IPS DF 6.9 (cell line): ENCODE data around the gene ZNRD2.
"Not testable (repeated sequence)": the region's sequence is repeated elsewhere in the genome, so short reads cannot be mapped to it uniquely, and the experiment has no call there.

ENCODE experiments used
- DNase-seq: peaks from one replicate; pipeline ENCODE4 v3.0.0-alpha.2; 2013; ENCODE audit warnings: low read depth, low spot score
- H3K27ac ChIP-seq: one replicate; pipeline ENCODE4 v1.5.1; 2013; ENCODE audit warnings: low read length, control low read depth
- H3K27me3 ChIP-seq: 2 replicates; pipeline ENCODE4 v1.6.1; 2013; ENCODE audit warnings: mild to moderate bottlenecking, low read length; ENCODE audit not compliant: control insufficient read depth, insufficient read depth
- H3K36me3 ChIP-seq: 2 replicates; pipeline ENCODE4 v1.6.1; 2013; ENCODE audit warnings: low read length; ENCODE audit not compliant: control insufficient read depth, insufficient read depth
- H3K4me1 ChIP-seq: 2 replicates; pipeline ENCODE4 v1.6.1; 2013; ENCODE audit warnings: low read length; ENCODE audit not compliant: control insufficient read depth, insufficient read depth
- H3K4me3 ChIP-seq: 2 replicates; pipeline ENCODE4 v1.5.1; 2013; ENCODE audit warnings: mild to moderate bottlenecking, low read length
- H3K9me3 ChIP-seq: 2 replicates; pipeline ENCODE4 v1.6.1; 2013; ENCODE audit warnings: low read length, inconsistent platforms; ENCODE audit not compliant: control insufficient read depth, insufficient read depth
- WGBS: extraction: QIAGEN DNeasy Blood & Tissue Kit; methylation state at CpG from one replicate; pipeline ENCODE4 v1.1.7; 2013; ENCODE audit warnings: mixed read lengths, missing lambda C conversion rate; ENCODE audit not compliant: insufficient read length, insufficient coverage; 5-methylcytosine and 5-hydroxymethylcytosine counted together

The ZNRD2 gene

DNA sequence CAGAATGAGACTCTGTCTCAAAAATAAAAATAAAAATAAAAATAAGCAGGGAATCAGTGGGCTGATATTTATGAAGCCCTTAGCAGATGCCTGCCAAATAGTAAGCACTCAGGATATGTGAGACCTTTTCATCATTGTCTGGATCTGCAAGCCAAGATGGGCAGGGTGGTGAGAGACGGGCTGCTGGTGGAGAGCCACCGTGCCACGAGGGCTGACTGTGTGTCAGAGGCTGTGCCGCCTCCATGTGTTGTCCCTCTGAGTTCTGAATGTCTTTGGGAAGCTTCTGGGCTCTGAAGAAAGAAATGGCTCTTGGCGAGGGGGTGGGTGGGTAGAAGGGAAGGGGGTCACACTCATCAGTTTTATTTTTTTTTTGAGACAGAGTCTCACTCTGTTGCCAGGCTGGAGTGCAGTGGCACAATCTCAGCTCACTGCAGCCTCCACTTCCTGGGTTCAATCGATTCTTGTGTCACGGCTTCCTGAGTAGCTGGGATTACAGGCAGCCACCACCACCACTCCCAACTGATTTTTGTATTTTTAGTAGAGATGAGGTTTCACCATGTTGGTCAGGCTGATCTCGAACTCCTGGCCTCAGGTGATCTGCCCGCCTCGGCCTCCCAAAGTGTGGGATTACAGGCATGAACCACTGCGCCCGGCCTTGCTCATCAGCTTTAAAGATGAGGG, 5.3 kb upstream of the ZNRD2 start:
- WGBS = no CpG with 5 or more reads among the region's 12 CpGs
- H3K4me3 ChIP-seq, H3K36me3 ChIP-seq, DNase-seq, H3K4me1 ChIP-seq, H3K27me3 ChIP-seq, H3K9me3 ChIP-seq, H3K27ac ChIP-seq: not testable (repeated sequence)

DNA sequence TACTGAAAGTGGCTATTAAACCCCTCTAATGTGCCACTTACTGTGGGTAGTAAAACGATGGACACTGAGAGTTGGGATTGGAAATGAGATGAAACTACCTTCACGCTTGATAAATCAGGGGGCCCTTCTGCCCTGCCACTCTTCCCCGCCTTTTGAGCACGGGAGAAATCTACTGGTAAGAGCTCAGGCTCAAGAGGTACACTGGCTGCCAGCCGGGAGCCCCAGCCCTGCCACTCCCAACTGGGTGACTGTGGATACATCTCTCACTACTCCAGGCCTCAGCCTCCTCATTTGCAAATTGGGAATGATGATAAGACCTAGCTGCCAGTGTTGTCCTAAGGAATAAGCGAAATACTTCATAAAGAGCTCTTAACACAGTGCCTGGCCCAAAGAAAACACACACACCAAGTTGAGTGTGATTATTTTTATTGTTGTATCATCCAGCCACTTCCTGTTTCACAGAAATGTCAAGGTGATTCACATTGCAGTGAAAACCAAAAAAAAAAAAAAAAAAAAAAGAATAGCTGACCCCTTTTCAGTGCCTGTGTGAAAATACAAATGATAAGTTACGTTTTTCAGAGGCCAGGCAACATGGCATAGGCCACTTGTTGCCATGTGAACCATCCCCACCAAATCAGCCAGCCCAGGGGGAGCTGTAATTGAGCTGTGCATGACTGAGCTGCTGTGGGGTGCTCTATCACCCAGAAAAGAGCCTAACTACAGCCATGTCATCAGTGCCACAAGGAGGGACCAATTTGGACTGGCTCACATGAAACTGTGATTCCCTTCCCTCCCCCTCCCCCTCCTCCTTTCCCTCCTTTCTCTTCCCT, 4.4 kb upstream of the ZNRD2 start:
- Histone ChIP-seq H3K27ac (no peak overlapping the region), H3K4me1 (peaks cover 3% of the 10 kb centered on the region), H3K4me3 (no peak overlapping the region), H3K27me3 (no peaks in the 10 kb centered on the region), H3K36me3 (no peaks in the 10 kb centered on the region), H3K9me3 (no peaks in the 10 kb centered on the region)
- DNase-seq = no peak
- WGBS = no CpG with 5 or more reads among the region's 7 CpGs

DNA sequence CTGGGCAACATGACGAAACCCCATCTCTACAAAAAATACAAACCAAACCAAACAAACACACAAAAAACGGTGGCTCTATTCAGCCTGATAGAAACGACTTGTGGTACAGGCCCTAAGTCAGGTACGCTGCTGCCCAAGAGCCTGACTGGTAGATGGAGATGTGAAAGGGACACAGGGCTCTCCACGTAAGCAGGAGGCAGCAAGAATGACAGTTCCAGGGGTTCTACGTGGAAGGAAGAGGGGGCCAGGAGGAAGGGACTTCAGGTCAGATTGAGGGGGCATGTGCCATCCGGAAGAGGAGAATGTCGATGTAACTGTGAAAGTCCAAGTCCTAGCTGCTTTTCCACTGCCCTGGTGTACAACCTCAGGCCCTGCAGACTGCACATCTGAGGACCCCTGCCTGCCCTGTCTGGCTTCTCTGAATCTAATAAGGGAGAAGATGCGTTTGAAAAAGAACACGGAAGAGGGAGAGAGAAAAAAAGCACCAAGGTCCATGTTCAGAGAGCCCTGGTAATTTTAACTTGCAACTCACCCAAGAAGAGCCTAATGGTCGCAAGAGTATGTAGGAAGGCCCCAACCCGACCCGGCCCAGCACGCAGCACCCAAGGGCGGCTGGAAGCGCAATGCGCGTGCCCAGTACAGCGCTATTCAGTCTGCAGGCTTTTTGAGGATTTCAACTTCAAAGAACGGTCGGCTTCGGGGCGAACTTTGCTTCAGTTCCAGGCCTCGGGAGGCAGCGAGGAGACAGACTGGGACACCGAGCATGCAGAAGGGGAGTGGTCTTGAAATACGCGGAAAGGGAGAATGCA, 909 bp upstream of the ZNRD2 start:
- peaks cover 9% of the 10 kb centered on the region for H3K4me1 ChIP-seq
- peak overlapping the region; percentile 8 for H3K27ac ChIP-seq

DNA sequence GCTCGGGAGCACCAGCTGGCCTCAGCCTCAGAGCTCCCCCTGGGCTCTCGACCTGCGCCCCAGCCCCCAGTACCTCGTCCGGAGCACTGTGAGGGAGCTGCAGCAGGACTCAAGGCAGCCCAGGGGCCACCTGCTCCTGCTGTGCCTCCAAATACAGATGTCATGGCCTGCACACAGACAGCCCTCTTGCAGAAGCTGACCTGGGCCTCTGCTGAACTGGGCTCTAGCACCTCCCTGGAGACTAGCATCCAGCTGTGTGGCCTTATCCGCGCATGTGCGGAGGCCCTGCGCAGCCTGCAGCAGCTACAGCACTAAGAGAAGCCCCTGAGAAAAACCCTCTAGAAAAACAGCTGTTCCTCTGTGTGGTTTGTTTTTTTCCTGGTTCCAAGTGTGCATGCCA, 1.1 kb downstream of the ZNRD2 start:
- WGBS = no CpG with 5 or more reads among the region's 9 CpGs
- H3K27me3 ChIP-seq = peaks cover 7% of the 10 kb centered on the region
- no peak overlapping the region for H3K27ac ChIP-seq
- no peak overlapping the region for H3K4me3 ChIP-seq
- peaks cover 13% of the 10 kb centered on the region for H3K4me1 ChIP-seq
- no peak for DNase-seq
- no peaks in the 10 kb centered on the region for H3K9me3 ChIP-seq
- H3K36me3 ChIP-seq = no peaks in the 10 kb centered on the region

More for the DNA sequence above, 909 bp upstream of the ZNRD2 start:
- Histone ChIP-seq H3K4me3 (peak overlapping the region; percentile 94), H3K36me3 (no peaks in the 10 kb centered on the region), H3K27me3 (no peaks in the 10 kb centered on the region), H3K9me3 (no peaks in the 10 kb centered on the region)
- DNase-seq = no peak
- no CpG with 5 or more reads among the region's 28 CpGs for WGBS

DNA sequence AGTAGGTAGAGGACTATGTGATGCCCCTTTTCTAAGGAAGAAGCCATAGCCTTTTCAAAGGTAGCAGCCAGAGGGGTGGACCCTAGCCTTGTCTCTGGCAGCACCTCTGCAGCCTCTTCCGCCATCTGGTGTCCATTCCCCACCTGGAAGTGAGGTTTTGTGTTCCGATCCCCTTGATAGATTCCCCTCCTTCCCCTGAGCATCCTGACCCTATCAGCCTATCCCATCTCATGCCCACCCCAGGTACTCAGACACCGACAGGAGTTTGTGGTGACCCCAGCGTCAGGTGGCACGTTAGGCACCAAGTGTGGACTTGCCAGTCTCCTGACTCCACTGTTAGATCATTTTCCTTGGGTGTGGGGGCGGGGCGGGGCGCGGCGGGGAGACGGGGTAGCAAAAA, 1.7 kb downstream of the ZNRD2 start:
- Histone ChIP-seq H3K27ac (no peak overlapping the region), H3K27me3 (peaks cover 7% of the 10 kb centered on the region), H3K4me3 (peak overlapping the region; percentile 42; the same call in 1 of the 2 replicates), H3K36me3 (no peaks in the 10 kb centered on the region), H3K4me1 (peaks cover 13% of the 10 kb centered on the region), H3K9me3 (no peaks in the 10 kb centered on the region)
- DNase-seq = no peak
- no CpG with 5 or more reads among the region's 11 CpGs for WGBS

DNA sequence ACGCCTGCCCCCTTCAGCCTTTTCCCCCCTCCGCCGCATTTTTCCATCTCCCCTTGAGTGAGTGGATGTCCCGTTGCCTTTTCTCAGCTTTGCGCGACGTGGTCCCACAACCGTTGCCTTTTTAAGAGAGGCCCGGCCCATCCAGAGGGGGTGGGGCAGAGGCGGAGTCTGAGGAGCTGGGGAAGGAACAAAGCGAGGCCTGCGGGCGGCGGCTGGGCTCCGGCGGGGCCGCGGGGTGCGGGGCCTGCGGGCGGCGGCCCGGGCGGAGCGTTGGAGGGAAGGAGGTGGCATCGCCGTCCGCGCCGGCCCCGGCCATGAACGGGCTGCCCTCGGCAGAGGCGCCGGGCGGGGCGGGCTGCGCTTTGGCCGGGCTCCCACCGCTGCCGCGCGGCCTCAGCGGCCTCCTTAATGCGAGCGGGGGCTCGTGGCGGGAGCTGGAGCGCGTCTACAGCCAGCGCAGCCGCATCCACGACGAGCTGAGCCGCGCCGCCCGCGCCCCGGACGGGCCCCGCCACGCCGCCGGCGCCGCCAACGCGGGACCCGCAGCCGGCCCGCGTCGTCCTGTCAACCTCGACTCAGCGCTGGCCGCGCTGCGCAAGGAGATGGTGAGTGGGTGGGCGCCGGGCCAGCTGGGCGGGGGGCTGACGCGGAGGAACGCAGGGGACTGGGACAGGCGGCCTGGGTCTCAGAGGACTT, 2.2 kb downstream of the ZNRD2 start, which contains the start of gene FAM89B:
Gene FAM89B, plus strand, starts transcription at position 183 of the 696 bp plus-strand sequence. Its CDS starts 132 bp downstream, at position 315.
- no CpG with 5 or more reads among the region's 86 CpGs for WGBS
- H3K9me3 ChIP-seq = no peaks in the 10 kb centered on the region
- H3K4me3 ChIP-seq = peak within 1 kb of the TSS; percentile 42
- peaks cover 15% of the 10 kb centered on the region for H3K4me1 ChIP-seq
- no peak within 1 kb of the TSS for H3K27ac ChIP-seq
- no peaks in the 10 kb centered on the region for H3K36me3 ChIP-seq
- no peak for DNase-seq
- H3K27me3 ChIP-seq = peaks cover 7% of the 10 kb centered on the region

DNA sequence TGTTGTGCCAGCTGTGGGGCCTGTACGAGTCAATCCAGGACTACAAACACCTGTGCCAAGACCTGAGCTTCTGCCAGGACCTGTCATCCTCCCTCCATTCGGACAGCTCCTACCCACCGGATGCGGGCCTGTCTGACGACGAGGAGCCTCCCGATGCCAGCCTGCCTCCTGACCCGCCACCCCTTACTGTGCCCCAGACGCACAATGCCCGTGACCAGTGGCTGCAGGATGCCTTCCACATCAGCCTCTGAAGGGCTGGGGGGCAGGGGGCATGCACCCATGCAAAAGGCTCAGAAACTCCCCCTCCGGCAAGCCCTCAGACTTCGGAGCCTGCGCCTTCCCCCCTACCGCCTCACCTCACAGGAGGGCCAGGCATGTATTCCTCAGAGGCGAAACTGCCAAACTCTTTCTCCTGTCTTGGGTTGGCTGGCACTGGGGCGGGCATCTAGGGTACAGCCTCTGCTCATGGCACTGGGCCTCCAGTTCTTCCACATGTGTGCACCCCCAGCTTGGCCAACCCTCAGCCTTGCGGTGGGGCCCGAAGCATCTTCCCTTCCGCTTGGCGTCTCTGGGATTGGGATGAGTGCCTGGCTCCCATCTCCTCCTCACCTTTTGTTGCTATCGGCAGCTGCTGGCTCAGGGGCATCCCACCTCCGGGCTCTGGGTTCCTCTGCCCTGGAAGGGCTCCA, 3.3 kb downstream of the ZNRD2 start:
- Histone ChIP-seq H3K36me3 (no peaks in the 10 kb centered on the region), H3K27ac (no peak overlapping the region), H3K4me3 (no peak overlapping the region), H3K4me1 (peaks cover 15% of the 10 kb centered on the region), H3K27me3 (peaks cover 7% of the 10 kb centered on the region), H3K9me3 (no peaks in the 10 kb centered on the region)
- DNase-seq = no peak
- no CpG with 5 or more reads among the region's 22 CpGs for WGBS

DNA sequence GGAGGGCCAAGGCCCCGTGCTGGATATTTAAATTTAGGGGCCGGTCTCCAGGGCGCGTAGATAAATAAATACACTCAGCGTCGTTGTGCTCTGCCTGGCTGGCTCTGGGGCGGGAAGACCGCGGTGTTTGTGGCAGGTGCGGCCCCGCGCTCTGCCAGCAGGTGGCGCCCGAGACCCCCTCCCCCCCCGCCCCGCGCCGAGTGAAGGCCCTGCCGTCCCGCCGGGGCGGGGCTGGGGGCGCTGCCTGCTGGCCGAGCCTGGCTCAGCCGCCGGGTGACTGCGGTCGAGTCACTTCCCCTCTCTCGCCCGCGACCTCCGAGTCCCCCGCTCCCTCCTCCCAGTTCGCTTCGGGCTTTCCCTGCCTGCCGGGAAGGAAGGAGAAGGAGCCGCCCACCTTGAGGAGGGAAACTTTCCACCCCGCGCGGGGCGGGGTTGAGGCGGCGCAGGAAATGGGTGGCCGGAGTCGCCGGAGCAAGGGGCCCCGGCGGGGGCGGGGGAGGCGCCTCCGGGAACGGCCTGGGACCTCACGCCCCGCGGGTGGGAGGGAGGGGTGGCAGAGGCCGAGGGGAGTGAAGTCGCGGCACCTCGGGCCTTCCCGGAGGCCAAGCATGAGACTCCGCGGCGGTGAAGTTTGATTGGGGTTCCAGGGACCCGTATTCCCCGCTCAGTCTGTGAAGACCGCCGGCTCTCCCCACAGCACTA, 4.0 kb downstream of the ZNRD2 start:
- no peaks in the 10 kb centered on the region for H3K36me3 ChIP-seq
- H3K4me1 ChIP-seq = peaks cover 13% of the 10 kb centered on the region
- WGBS = no CpG with 5 or more reads among the region's 67 CpGs
- H3K27ac ChIP-seq = no peak overlapping the region
- peaks cover 7% of the 10 kb centered on the region for H3K27me3 ChIP-seq
- H3K4me3 ChIP-seq = peak overlapping the region; percentile 43; the same call in 1 of the 2 replicates
- no peak for DNase-seq
- no peaks in the 10 kb centered on the region for H3K9me3 ChIP-seq

DNA sequence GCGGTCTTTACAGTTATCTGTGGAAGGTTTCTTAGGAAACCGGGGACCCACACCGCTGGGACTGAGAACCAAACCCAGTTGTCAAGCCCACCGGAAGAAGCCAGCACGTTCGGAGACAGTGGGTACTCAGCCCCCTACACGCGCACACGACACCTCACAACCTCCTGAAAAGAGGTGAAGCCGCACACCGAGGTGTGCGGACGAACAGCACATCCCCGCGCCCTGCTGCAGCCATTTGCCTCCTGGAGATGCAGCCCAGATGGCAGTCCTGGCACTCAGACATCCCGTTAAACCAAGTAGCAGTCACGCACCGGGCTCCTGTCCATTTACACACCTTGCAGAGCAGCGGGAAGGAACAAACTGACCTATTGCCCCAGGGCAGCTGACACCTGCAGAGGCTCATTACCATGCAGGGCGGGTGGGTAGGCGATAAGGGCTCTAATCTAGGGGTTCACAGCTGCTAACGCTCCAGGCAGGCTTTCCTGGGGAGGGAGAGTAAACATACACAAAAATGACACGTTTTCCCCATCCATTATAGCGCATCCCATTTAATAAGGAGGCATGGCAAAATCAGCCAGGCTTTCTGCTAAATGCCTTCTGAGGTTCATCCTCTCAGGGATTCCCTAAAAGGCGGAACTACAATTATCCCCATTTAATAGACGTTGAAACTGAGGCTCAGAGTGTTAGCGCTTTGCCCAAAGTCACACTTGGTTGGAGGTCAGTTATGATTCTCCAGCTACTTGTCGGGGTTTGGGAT, 4.7 kb downstream of the ZNRD2 start:
- peaks cover 12% of the 10 kb centered on the region for H3K4me1 ChIP-seq
- no CpG with 5 or more reads among the region's 28 CpGs for WGBS
- peaks cover 7% of the 10 kb centered on the region for H3K27me3 ChIP-seq
- peaks cover under 1% of the 10 kb centered on the region for H3K36me3 ChIP-seq
- peak overlapping the region; percentile 43; the same call in 1 of the 2 replicates for H3K4me3 ChIP-seq
- H3K9me3 ChIP-seq = no peaks in the 10 kb centered on the region
- no peak overlapping the region for H3K27ac ChIP-seq
- no peak for DNase-seq
